Renal cortical epithelial cell (primary cell): ENCODE data around the gene B4GALT5. TPM values are rescaled to one million over a fixed set of nuclear protein-coding genes. Genes with fewer than 3 reads are reported as not detected.

Source experiments
- DNase-seq: peaks from one replicate; pipeline ENCODE4 v3.0.0-alpha.2; 2011; ENCODE audit warnings: low read depth
- total RNA-seq: library from RNA; depleted of rRNA; stranded (reverse); fragments of >200 nt; gene quantifications from 2 replicates; pipeline ENCODE4 v1.2.3, GENCODE V29; 2014

Gene B4GALT5
- total RNA-seq, 1 donor from 2014 or later, result 59.9 TPM

GRCh38 chr20:49700411-49701185 is 13.1 kb downstream of the B4GALT5 start:
- peak; percentile 80 for DNase-seq

- DNase-seq, result peak; percentile 71
These were observed 14.3 kb downstream of the B4GALT5 start for GRCh38 chr20:49699200-49699992.

GRCh38 chr20:49698477-49698876 is 15.2 kb downstream of the B4GALT5 start:
- DNase-seq, result no peak

- DNase-seq, result no peak
These were observed 16.6 kb downstream of the B4GALT5 start for GRCh38 chr20:49697071-49697470.

GRCh38 chr20:49696594-49696993 is 17.1 kb downstream of the B4GALT5 start:
- peak; percentile 65 for DNase-seq

GRCh38 chr20:49695830-49696229 is 17.8 kb downstream of the B4GALT5 start:
- no peak for DNase-seq

- DNase-seq, result no peak
These were observed 19.1 kb downstream of the B4GALT5 start for GRCh38 chr20:49694450-49695071.

- DNase-seq, result peak; percentile 58
These were observed 20.1 kb downstream of the B4GALT5 start for GRCh38 chr20:49693435-49694171.

- DNase-seq, result no peak
These were observed 20.7 kb downstream of the B4GALT5 start for GRCh38 chr20:49692941-49693340.

- DNase-seq, result no peak
These were observed 21.7 kb downstream of the B4GALT5 start for GRCh38 chr20:49691818-49692568.

- peak; percentile 77 for DNase-seq
These were observed 22.6 kb downstream of the B4GALT5 start for GRCh38 chr20:49690899-49691620.

- DNase-seq, result no peak
These were observed 25.8 kb downstream of the B4GALT5 start for GRCh38 chr20:49687595-49688567.

- peak; percentile 71 for DNase-seq
These were observed 27.9 kb downstream of the B4GALT5 start for GRCh38 chr20:49685809-49686208.

GRCh38 chr20:49685161-49685601 is 28.5 kb downstream of the B4GALT5 start:
- DNase-seq, result no peak

- no peak for DNase-seq
These were observed 29.2 kb downstream of the B4GALT5 start for GRCh38 chr20:49684335-49684997.

- DNase-seq, result no peak
These were observed 30.9 kb downstream of the B4GALT5 start for GRCh38 chr20:49682798-49683197.

- DNase-seq, result peak; percentile 60
These were observed 31.4 kb downstream of the B4GALT5 start for GRCh38 chr20:49682278-49682677.

GRCh38 chr20:49681850-49682216 is 31.8 kb downstream of the B4GALT5 start:
- no peak for DNase-seq

GRCh38 chr20:49680484-49680883 is 33.2 kb downstream of the B4GALT5 start:
- DNase-seq, result no peak
